Right ventricle myocardium inferior (tissue), 1 donor: ENCODE measurements around the gene ACBD3. TPM values are rescaled to one million over a fixed set of nuclear protein-coding genes. Genes with fewer than 3 reads are reported as not detected.

Experiments used
- ATAC-seq: fragments of 200-7000 bp; cut with Tn5 transposase; one replicate; pipeline ENCODE4 v1.9.1; 2020; ENCODE audit warnings: mild to moderate bottlenecking, moderate library complexity
- DNase-seq: peaks from one replicate; pipeline ENCODE4 v3.0.0; 2021; ENCODE audit errors: missing footprints
- intact Hi-C: fragments of 100-400 bp; cut with DNase I; formaldehyde crosslinking; loops from one replicate; pipeline ENCODE4 v1.11.0; 2022
- long read RNA-seq: library from polyadenylated mRNA; unstranded; transcript quantifications from one replicate; pipeline ENCODE4 v2.0.0, GENCODE V29; 2021
- total RNA-seq: library from RNA; stranded (reverse); fragmentation: NEBNext Ultra II Directional; extraction: Animal tissue kit (Norgen Biotek cat#: 25700); gene quantifications from one replicate; pipeline ENCODE4 v1.2.1, GENCODE V29; 2021
- donor health status: DM: no; HTN: yes; CAD: no; lungs with severe emphysema.

Gene ACBD3
- 27.4 TPM for total RNA-seq
- long read RNA-seq, transcript ACBD3-201 (8 exons, 3,573 nt), result major isoform, 25 of 29 reads
- long read RNA-seq, partial matches to known transcripts, result 2 of 29 reads
- long read RNA-seq, other reads (novel, unspliced or antisense), result 2 of 29 reads

DNA sequence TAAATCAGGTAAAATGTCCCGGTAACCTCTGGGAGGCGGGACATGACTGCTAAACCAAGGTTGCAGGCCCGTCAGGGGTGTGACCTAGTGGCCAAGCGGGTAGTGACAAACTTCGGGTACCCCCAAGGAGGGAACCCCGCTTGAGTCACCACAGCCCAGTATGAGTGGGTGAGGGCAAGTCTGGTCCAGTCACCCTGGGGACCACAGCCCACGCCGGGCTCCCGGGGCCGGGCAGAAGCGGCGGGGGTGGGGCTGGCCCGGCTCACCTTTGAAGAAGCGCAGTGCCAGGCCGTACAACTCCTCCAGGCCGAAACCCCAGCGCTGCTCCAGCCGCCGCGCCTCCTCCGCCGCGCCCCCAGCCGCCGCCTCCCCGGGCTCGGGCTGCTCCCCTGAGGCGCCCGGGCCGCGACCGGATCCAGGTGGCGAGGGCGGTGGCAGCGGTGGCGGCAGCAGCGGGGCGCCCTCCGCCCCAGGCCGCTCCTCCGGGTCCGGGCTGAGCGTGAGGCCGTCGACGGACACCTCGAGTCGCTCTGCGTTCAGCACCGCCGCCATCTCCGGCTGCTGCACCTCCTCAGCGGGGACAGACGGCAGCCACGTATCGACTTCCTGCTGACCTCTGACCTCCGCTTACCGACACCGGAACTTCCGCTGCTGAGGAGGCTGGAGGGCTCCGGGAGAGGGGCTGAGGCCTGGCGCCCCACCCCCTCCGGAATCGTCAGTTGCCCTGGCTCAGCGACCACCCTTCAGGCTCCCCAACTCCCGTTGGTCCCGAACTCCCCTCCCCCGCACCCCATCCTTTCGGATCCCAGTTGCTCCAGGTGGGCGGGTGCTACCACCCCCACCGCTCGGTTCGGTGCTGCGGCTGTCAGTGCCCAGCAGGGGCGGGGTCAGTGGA lies at the start of gene ACBD3:
Gene ACBD3 (minus strand): TSS at position 618 of the 895 bp plus-strand sequence. CDS start 66 bp downstream, at position 552.
- DNase-seq (peak; percentile 93), ATAC-seq (peak; percentile 96)
- intact Hi-C loops, result loop anchor here (5.0 kb wide), 1 partner anchor 124 kb away; the partner anchor contains the start of gene H3-3A

DNA sequence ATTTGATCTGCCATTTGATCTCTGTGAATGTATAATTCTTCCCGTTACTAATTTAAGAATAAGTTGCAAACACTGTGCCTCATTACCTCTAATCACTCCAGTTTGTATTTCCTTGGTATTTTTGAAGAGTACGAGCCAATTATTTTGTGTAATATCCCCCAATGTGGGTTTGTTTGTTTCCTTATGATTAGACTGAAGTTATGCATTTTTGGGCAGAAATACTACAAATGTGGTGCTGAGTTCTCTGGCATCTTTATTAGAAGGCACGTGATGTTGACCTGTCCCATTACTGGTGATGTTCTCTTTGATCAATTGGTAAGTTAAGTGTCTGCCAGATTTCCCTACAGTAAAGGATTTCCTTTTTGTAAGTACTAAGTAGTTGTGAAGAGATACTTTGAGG lies 47.3 kb upstream of the ACBD3 start:
- ATAC-seq (no peak), DNase-seq (no peak)
- intact Hi-C loops, result no loop called here

DNA sequence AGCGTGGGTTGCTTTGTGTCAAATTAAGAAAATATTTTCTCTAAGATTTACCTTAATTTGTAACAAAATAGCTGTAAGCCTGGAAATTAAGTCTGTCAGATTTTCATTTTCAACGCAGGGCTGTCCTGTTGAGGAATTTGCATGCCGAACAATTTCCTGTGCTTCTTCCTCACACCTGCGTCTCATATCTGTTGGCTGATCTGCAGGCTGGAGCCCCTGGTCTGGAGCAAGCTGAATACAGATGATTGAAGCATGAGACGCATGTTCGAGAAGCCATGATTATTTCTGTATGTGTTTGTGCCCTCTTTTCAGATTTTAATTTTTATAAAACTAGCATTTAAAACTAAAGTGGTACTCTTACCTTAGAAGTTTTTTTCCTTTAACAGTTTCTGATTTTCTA lies 46.8 kb upstream of the ACBD3 start:
- intact Hi-C loops, result no loop called here
- DNase-seq (no peak), ATAC-seq (no peak)

DNA sequence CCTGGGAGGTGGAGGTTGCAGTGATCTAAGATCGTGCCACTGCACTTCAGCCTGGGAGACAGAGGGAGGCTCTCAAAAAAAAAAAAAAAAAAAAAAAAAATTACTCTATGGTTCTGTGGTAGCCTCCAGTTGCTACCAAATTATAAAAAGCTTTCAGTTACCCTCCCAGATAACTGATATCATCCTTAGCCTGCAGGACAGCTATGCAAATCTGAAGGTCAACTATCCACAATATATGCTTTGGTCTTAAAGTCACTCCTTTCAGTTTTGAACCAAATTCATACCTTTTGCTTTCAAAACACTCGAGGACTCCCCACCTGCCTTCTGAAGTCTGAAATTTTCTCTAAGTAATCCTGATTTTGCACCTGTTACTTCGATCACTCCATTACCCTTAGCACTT lies 40.1 kb upstream of the ACBD3 start:
- intact Hi-C loops, result no loop called here
- DNase-seq (no peak), ATAC-seq (no peak)

DNA sequence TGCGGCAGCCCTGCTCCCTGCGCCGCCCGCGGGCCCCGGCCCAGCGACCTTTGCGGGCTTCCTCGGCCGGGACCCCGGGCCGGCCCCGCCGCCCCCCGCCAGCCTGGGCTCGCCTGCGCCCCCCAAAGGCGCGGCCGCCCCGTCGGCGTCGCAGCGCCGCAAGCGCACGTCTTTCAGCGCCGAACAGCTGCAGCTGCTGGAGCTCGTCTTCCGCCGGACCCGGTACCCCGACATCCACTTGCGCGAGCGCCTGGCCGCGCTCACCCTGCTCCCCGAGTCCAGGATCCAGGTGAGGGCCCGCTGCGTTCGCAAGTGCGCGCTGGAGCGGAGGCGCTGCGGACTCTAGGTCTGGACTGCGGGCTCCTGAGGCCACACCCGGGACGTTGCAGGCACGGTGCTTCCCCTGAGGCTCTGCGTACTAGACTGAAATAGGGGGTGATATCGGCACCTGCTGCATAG lies 37.3 kb upstream of the ACBD3 start:
- ATAC-seq (no peak), DNase-seq (no peak)
- intact Hi-C loops, result no loop called here

DNA sequence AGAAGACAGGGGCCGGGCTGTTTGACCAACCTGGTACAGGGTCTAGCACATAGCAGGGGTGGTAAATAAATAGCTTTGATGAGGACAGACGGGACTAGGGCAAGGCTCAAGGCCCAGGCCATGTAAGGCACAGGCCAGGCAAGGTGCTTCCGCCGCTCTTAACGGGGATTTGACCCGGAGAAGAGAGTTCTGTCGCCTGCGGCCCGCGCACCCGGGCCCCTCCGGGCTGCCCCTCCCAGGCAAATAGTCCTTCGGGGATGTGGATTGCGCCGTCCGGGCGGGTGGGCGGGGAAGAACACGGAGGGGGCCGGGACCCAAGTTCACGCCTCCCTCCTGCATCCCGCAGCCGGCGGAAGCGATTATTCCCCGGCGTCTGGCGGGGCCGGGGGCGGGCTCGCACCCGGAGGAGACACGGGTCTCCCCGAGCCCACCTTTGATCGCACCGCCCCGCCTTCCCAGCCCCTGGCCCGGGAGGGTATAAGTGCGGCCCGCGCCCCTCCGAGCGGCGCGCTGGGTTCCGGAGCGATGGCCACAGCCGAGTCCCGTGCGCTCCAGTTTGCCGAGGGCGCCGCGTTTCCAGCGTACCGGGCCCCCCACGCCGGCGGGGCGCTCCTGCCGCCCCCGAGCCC lies 36.7 kb upstream of the ACBD3 start, which contains the start of gene MIXL1:
Gene MIXL1 (plus strand): TSS at position 508 of the 629 bp plus-strand sequence. CDS start 18 bp downstream, at position 526.
- DNase-seq, result no peak
- intact Hi-C loops, result no loop called here
- ATAC-seq, result no peak

DNA sequence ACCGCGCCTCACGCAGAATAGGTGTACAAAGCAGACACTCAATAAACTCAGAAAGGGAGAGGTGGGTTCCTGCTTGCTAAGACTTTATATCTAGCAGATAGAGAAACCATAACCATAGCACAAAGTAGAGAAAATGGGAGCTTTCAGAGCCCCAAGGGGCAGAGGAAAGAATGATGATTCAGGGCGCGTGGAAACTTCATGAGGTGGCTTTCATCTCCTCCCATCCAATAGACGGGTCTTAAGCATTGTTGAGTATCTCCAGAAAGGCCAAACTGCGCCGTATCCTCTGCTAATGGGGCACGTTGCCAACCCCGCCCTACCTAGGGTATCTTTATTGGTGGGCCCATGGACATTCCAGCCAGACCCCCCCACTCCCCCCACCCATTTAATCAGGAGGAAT lies 36.1 kb upstream of the ACBD3 start:
- intact Hi-C loops, result no loop called here
- DNase-seq, result no peak
- ATAC-seq, result no peak

DNA sequence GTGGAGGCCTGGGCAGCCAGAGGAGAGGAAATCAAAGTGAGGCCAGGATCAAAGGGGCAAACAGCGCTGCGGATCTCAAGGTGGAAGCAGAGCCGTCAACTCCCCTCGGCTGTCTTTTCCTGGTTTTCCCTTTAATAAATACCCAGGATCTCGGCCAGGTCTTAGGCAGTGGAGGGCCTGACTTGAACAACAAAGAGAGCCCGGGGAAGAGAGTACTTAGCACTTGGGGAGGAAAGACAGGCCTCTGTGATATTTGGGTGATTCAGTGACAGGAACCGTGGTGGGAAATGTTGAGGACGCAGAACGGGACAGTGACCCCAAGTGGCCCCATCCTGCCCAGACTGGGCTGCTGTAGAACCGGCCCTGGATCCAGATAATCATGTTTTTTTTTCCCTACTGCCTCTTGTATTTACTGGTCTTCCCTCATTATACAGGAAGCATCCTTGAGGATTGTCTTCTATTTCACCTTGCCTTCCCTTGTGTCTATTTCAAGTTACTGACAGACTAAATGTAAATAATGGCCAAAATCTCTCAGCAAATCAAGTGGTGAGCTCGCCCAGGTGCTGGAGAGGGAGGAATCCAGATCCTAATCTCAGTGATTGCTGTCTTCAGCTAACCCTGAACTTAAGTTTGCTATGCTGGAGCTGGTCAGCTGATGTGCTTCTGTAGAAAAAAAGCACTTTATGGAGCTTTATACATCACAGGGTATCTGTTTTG lies 34.1 kb upstream of the ACBD3 start:
- ATAC-seq (no peak), DNase-seq (no peak)
- intact Hi-C loops, result no loop called here

DNA sequence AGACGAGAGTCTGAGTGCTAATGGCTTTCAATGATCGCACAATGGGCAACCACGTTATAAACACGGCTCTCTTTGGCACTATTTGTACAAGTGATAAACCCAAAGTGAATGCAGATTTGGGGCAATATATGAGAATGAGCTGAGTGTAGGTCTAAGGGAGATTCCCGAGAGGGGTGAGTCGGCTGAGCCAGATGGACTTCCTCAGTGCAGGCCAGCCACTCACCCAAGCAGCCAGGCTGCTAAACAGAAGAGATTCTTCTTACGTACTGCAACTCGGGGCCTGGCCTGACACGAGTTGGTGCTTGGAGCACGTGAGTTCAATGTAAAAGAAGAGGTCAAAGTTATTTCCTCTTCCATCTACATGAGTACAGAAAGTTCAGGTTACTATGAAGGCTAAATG lies 30.7 kb upstream of the ACBD3 start:
- DNase-seq (no peak), ATAC-seq (no peak)
- intact Hi-C loops, result no loop called here

DNA sequence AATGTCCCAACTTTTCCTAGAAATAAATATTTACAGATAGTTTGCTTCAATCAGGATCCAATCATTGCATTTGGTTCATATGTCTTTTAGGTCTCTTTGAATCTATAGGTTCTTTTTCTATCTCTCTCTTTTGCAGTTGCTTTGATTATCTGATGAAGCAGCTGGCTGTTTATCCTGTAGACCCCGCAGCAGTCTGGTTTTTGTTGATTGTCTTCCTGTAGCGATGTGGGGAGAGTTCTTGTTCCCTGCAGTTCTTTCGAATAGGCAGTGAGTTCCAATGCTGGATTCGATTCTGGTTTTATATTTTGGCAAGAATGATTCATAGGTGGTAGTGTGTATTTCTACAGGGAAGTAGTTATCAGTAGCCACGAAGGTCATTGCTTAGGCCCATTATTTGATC lies 29.5 kb upstream of the ACBD3 start:
- no peak for ATAC-seq
- intact Hi-C loops, result no loop called here
- no peak for DNase-seq

DNA sequence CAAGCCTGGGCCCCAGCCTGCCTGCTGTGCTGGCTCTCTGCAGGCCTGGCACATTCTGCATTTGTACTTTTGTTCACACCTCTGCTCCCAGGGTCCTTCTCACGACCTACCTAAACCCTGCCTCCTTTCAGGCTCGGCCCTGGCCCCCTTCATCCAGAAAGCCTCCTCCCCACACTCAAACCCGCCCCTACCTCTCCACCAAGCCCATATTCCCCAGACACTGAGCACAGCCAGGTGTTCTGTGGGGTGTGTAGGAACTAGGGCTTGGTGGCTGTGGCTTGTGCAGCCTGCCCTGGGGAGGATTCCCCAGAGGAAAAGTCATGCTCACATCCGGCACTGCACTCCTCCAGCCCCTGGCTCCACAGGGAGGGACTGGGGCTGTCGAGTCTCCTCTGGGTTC lies 28.7 kb upstream of the ACBD3 start:
- ATAC-seq (no peak), DNase-seq (no peak)
- intact Hi-C loops, result no loop called here

DNA sequence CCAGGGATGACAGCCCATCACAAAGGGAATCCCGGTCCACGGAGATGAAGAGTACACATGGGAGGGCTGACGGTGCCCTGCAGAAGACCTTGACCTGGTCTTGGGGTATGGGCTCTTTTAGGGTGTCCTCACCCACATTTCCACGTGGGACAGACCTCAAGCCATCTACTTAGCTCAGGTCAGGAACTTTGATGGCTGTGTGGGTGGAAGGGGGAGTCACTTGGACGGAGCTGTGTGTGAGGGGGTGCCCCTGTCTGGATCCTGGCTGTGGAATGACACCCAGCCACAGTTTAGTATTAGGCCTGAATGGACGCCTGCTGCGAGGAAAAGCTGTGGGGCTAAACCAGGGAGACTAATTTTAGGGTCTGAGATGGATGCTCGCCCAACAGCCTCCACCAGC lies 26.0 kb upstream of the ACBD3 start:
- intact Hi-C loops, result no loop called here
- ATAC-seq, result no peak
- no peak for DNase-seq

DNA sequence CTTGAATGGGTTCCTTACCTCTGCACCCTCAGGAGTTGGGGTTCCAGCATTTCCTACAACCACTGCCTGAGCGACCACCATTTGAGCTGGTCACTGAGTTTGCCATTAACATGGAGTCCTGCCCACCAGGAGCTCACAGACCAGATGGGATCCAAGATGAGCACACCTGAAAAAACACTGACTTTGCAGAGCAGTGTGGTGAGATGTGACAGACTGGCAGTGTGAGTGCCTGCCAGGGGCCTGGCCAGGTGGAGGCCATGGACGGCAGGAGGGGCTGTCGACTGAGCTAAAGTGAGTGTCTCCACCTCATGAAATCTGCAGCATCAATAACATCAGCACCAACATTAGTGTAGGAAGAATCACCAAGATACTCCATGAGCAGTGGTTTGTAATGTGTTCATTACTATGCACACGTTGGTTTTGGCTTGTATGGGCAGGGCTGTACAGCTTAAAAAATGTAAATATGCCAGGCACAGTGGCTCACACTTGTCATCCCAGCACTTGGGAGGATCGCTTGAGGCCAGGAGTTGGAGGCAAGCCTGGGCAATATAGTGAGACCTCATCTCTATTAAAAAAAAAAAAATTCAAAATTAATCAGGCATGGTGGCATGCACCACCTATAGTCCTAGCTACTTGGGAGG lies 24.8 kb upstream of the ACBD3 start:
- DNase-seq, result no peak
- intact Hi-C loops, result no loop called here
- no peak for ATAC-seq

DNA sequence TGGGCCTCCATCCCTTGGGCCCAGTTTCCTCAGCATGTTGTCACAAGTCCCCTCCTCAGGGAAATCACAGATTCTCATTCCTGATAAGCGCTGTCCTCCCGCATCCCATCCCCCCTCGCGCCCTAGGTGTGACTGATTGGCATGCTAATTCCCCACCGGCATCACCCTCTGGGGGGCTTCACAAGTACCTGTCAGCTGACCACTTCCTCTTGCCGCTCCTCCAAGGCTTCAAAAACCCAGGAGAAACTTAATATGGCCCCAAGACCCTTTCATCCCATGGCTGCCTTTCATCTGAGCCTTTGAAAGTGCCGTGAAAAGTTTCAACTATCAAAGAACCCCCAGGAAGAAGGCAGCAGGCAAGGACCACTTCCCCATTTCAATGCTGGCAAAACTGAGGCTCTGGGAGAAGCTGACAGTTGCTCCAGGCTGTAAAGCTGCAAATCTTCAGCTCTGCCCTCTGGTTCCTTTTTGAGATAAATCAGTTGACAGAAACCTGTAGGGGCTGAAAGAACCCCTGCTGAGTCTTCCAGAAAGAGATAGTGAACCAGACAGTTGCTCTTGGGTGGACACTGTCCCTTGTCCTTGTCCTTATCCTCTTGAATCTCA lies 24.1 kb upstream of the ACBD3 start:
- DNase-seq (no peak), ATAC-seq (no peak)
- intact Hi-C loops, result no loop called here

DNA sequence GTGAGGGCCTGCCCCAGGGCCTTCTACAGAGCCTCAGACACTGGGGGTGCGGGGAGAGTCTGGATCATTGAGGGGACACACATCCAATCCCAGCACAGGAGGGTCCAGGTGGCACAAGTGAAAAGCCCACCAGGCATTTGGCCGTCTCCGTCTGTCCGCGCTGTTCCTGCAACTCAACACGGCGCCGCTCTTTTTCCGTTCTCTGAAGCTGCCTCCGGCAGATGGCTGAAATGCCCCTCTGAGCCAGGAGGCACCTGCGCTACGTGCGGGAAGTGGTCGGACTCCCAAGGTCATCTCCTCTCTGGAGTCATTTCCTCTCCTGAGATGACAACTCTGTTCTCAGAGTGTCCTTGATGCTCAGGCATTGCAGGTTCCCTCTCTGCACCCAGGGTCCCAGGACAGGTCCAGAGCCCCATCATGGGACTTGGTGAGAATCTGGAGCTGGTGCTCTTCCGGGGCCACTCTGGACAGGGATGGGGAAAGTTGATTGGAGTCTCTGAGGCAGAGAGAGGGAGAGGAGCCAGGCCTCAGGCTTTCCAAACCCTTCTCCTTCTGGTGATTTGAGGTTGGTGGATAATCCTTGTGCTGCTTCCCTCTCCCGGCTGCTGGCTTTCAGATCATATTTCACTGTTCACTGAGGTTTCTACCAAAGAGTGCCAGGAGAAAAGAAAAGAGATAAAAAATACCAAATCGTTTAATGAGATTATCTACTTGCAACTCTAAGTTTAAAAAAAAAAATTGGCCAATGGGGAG lies 22.9 kb upstream of the ACBD3 start:
- ATAC-seq (no peak), DNase-seq (no peak)
- intact Hi-C loops, result no loop called here

DNA sequence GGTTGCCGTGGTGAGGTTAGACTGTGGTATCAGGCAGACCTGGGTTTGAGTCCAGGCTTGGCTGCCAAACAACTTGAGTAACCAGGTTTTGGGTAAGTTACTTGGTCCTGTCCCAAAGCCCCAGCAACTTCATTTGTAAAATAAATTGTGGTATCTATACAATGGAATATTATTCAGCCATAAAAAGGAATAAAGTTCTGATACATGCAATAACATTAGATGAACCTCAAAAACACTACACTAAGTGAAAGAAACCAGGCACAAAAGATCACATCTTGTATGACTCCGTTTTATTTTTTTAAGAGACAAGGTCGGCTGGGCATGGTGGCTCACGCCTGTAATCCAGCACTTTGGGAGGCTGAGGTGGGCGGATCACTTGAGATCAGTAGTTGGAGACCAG lies 20.5 kb upstream of the ACBD3 start:
- DNase-seq (no peak), ATAC-seq (no peak)
- intact Hi-C loops, result no loop called here

DNA sequence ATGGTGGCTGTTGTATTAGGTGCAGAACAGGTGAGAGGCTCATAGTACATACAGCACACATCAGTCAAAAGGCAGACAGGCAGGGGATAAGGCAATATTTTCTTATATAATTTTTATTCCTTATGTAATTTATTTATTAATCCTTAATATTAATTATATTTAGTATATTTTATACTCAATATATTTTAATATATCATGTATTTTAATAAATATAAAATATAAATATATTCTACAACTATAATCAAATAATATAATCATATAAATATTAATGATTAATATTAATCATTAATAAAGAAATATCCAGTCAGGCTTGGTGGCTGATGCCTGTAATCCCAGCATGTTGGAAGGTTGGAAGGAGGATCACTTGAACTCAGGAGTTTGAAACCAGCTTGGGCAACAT lies 17.7 kb upstream of the ACBD3 start:
- DNase-seq (no peak), ATAC-seq (no peak)
- intact Hi-C loops, result no loop called here

DNA sequence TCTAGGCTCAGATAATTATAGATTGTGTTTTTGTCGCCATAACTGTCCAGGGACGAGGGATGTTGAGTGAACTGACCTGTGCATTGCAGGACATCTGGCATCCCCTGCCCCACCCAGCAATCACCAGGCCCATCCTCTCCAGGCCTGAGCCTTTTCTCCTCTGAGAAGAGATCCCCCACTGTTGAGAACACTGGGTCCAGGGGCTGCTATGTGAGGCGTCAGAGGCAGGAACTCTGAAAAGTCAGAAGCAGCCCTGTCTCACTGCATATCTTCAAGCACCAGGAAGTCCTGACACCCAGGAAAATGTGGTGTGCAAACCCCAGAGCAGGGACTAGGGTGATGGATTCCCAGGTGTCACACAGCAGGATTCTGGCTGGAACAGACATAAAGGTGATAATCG lies 17.1 kb upstream of the ACBD3 start:
- intact Hi-C loops, result no loop called here
- DNase-seq (no peak), ATAC-seq (no peak)
